GM11168 (cell line): ENCODE results near the gene ZDHHC14.

Source experiments
- in situ Hi-C: fragments of 300-500 bp; cut with MboI; formaldehyde crosslinking; loops from one replicate; pipeline ENCODE4 v1.12.0; 2022; ENCODE audit warnings: low sequenced_read_pairs; ENCODE audit not compliant: unreplicated experiment

The ZDHHC14 gene

DNA sequence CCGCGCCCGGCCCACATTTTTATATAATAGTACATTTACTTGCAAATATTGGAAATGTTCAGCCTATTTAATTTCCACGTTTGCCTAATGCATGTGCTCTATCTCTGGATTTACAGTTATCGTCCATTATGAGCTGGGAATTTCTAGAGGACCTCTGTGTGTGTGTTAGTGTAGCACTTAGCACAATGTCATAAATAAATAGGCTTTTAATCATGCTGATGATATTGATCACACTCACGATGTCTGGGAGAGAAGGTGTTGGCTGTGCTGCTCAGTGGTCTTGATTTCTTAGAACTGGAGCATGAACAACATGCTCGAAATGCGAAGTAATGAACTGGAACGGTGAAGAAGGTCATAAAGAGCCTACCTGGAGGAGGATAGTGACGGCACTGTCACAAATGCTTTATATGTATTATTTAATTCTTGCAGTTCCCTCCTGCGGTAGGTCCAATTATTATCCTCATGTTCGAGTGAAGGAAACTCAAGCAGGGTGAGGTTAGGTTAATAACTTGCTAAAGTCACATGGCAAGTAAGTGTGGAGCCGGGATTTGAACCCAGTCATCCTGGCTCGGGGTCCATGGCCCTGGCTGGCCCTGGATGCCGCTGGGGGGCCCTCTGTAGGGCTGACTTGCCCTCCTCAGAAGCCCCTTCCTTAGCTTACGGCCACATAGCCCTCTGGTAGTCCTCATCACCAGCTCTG, 130.8 kb downstream of the ZDHHC14 start:
- in situ Hi-C loops = no loop called here

DNA sequence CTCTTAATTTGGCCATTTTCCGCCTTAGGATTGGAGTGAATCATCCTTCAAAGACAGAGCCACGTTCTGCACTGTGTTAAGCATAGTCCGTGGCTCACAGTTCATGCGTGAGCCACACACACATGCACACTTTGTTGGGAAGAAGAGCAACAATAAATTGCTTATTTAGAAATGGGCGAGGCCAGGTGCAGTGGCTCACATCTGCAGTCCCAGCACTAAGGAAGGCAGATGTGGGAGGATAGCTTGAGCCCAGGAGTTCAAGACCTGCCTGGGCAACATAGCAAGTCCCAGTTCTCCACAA, 131.3 kb downstream of the ZDHHC14 start:
- in situ Hi-C loops = no loop called here

DNA sequence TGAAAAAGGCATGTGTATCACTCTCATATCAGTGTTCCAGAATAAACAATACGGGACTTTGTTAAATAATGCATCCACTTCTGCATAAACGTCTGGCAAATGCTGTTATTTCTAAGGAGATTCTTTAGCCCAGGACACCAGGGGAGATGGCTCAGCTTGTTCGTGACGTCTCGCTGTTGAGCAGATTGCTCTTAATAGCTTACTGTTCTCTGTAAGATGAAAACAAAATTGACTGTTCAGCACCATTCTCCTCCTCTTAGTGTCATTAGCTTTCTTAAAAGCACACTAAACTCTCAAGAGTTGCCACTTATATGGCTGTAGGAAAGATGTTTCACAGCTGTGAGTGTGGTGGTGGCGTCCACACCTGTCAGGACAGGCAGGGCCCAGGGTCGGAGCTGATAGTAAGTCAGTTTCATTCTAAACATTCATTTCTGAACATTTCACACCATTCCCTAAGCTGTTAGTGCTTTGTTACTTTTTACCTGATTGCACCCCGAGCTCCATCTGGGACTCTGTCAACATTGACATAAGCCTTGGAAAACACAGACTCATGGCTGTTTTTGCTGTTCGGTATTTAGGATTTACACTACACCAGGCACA, 132.1 kb downstream of the ZDHHC14 start:
- in situ Hi-C loops = no loop called here

DNA sequence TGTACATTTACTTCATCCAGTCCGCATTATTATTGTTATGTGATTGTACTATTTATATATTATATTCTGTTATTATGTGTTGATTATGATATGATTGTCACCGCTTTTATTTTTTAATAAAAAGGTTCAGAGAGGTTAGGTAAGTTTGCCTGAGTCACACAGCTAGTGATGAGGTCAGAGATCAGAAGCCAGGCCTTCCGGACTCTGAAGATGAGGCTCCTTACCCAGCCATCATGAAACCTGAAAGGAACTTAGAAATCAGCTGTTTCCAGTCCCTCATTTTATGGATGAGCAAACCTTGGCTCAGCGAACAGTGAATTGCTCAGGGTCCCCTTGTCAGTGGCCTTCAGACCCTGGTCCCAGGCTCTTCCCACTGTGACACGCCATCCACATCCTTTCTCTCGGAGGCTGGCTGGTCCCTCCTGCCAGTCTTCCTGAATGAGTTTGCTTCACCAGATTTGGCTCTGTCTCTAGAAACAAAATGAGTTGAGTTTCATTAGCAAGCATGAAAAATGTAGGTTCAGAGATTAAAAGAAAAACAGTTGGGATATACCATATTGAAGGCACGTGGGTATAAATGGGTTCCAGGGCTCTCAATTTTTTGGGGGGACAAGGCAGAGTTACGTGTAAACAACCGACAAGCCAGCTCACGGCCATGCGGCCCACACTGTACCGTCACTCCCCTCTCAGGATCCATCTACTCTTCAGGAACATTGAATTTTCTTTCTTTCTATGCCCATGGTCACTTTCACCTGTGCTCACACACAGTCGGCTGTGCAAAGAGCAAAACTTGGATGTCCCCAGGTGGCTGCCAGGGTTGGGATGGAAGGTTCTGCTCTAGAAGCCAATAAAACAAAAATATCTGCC, 132.9 kb downstream of the ZDHHC14 start:
- in situ Hi-C loops = no loop called here

- in situ Hi-C loops = no loop called here
Observed at GRCh38 chr6:157514659-157515496, 133.9 kb downstream of the ZDHHC14 start.

DNA sequence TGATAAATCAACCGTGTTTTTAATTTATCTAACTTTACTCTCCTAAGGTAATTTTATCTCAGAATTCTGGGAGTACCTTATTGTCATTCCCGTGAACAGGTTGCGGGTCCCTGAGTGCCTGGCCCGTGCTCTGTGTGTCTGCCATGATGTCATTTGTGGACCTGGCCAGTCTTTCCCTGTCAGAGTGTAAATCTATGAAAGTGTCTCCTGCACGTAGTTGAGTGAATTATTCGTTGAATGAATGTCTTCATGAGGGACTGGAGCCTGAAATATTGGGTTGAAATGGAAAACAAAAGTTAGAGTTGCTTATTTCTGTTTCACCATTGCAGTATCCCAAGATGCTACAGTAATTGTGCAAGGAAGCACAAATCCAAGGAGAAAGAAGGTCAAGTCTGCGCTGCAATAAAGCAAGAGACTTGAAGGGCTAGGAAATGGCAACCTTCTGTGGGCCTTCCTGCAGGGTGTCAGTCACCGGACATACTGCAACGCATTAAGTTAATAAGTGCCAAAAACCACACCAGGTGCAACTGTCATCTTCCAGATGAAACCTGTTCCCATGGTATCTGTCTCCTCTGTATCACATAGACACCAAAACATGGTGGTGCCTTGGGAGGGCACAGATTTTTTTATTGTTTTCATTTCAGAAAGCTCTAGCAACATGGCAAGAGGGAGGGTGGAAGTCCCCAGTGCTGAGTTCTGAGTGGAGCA, 135.5 kb downstream of the ZDHHC14 start:
- in situ Hi-C loops = no loop called here

GRCh38 chr6:157517601-157518359, 136.8 kb downstream of the ZDHHC14 start:
- in situ Hi-C loops = no loop called here

DNA sequence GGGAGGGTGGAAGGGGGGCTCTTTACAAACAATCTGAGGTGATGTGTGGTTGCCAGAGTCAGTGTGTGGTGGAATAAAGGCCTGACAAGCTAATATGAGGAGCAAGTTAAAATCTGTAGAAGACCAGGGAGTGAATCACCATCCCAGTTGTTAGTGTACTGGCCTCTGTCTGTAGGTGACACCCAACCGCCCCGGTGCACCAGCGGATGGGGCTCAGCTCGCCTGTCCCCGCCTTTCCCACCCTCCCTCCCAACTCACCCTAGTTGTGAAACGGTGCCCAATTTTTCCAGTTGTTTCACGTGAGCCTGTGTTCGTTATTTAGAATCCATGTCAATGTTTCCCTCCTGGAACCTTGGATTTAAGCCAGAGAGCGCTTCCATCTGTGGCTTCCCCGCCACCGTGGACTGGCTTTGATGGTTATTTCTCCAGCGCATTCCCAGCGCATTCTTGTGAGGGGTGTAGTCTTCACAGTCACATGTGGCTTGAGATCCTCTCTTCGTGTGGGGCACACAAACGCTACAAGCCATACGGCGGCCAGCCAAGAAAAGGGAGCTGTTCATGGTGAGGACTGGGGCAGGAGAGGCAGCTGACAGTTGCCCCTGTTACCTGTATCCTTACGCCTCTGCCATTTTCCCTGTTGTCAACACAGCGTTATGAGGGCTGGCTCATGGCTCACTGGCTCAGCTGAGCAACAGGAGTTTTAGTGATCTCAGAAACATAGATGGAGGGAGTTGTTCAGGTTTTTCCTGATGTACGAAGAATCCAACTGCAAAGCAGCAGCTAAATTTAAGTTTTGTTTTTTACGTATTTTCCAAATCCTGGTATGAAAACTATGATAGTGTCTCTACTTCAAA, 137.6 kb downstream of the ZDHHC14 start:
- in situ Hi-C loops = no loop called here

DNA sequence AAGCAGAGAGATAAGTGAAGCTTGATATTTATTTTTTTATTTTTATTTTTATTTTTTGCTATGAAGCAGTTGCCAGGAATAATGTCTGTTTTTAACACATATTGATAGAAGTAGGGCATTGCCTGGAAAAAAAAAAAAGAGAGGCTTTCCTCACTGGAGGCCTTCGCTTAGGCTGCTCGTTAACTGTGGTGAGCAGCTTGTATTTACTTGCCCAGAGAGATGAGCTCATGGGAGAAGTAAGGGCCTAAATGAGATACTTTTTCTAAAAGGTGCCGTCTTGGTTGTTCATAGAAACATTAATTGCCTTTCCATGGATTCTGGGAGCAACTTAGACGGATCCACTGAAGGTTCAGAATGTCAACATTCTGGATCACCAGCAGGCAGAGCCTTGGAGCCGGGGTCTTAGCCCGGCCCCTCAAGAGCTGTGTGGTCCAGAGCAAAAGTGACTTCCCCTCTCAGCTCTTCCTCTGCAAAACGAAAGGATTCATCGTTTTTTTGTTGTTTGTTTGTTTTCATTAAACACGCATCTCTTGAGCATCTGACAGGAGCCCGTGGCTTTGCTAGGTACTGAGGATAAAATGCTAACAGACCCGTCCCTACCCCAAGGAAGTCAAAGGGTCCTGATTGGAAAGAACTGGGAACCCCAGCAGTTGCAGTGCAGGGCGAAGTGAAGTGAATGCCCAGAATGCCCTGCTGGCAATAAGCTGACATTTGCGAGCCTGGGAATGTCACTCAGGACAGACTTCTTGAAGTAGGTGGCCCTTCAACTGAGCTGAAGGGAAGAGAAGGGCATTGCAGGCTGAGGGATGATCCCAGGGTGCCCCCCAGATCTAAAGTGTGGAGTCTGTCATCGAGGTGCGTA, 138.5 kb downstream of the ZDHHC14 start:
- in situ Hi-C loops = no loop called here

- in situ Hi-C loops = no loop called here
Observed at GRCh38 chr6:157520117-157520406, 139.1 kb downstream of the ZDHHC14 start.

DNA sequence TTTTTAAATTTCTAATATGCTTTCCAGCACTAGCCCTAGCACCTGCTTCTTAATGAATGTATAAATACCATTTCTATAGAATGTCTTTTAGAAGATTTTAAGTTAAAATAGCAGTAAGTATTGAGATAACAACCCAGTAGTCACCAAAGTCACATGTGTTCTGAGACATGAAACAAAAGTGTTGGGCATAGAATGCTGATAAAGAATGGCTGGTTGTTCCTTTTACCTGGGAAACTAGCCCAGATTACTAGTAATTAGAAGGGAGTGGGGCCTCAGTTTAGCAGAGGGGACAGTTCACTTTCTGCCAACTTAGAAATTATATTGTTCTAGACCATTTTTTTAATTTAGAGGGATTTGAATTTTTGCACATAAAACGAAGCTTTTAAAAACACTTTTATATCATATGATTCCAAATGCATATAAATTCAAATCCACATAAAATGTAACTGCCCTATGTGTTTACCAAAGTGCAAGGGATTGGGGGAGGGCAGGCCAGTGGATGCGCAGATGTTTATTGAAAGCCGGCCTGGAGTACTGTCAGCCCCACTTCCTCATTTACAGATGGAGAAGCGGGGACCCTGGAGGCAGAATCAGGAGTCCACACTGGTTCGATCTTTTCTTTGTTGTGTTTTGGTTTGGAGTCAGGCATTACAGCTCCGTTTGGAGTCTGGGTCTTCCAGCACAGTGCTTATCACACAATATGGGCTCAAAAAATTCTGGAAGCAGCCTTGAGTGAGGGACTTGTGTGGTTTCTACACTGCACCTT, 139.8 kb downstream of the ZDHHC14 start:
- in situ Hi-C loops = no loop called here

- in situ Hi-C loops = no loop called here
Observed at GRCh38 chr6:157521362-157522335, 140.7 kb downstream of the ZDHHC14 start.

- in situ Hi-C loops = no loop called here
Observed at GRCh38 chr6:157522472-157522871, 141.5 kb downstream of the ZDHHC14 start.

DNA sequence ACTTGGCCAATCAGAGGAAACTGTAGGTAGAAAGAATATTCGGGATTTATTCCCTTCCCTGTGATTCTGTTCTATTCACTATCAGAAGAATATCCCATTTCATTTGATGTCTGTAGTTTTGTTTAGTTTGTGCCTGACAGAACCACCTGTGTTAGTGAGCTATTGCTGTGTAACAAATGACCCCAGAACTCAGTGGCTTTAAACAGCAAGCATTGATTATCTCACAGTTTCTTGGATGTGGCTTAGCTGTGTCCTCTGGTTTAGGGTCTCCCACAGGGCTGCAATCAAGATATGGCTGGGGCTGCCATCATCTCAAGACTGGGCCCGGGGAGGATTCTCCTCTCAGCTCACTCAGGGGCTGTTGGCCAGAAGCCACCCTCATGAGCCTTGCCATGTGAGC, 143.7 kb downstream of the ZDHHC14 start:
- in situ Hi-C loops = no loop called here

- in situ Hi-C loops = no loop called here
Observed at GRCh38 chr6:157525292-157525889, 144.4 kb downstream of the ZDHHC14 start.
